GM18502 (cell line): Measurements from ENCODE around the gene OR11A1.

ENCODE experiments used
- ATAC-seq: cut with Tn5 transposase; IDR thresholded peaks from one replicate; pipeline ENCODE4 v1.9.1; 2021; ENCODE audit warnings: mild to moderate bottlenecking; ENCODE audit not compliant: unreplicated experiment, poor library complexity

OR11A1 gene, protein sequence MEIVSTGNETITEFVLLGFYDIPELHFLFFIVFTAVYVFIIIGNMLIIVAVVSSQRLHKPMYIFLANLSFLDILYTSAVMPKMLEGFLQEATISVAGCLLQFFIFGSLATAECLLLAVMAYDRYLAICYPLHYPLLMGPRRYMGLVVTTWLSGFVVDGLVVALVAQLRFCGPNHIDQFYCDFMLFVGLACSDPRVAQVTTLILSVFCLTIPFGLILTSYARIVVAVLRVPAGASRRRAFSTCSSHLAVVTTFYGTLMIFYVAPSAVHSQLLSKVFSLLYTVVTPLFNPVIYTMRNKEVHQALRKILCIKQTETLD

DNA sequence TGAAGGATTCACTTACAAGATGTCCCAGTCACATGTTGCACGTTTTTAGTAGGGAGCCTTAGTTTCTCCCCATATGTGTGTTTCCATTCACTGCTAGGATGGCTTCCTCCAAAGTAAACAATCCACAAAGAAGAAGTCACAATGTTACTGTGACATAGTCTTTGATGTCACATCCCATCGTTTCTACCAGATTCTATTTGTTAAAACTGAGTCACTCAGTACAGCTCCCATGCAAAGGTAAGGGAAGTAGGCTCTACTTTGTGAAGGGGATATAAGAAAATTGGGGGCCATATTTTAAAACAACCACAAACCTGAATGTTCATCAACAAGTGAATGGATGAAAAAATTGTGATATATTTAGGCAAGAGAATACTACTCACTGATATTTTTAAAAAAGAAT lies at the start of gene OR11A1, which contains the start of gene OR2H1:
OR11A1 (minus strand) TSS at position 101 of the 400 bp plus-strand sequence. CDS start 29,430 bp downstream, outside the sequence.
OR2H1 (plus strand) TSS at position 185 of the 400 bp plus-strand sequence. CDS start 4,615 bp downstream, outside the sequence.
- ATAC-seq = no peak

DNA sequence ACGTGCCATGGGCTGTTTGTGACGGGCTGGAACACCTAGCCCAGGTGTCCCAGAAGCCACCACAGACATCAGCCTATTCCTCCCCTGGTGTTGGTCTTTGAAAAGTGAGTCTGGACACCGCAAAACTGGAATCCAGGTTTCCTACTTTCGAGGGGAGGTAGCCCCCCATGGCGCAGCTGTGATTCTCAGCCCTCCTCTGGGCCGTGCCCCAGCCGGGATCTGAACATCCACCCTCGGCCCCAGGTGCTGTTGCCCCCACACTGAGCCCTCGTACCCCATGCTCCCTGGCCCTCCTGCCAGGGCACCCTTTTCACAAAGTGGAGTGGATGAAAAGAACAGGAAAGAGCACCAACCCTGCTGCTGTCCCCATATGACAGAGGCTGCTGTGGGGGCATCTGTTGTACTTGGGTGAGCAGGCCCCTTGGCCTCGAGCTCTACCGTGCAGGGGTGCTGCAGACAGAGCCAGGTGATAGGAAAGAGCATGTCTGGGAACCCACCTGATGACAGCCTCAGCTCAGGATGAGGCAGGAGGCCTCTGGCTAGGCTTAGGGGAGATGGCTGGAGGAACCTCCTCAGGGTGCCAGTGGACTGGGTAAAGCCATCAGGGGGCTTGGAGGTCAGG lies 49.7 kb upstream of the OR11A1 start:
- no peak for ATAC-seq

DNA sequence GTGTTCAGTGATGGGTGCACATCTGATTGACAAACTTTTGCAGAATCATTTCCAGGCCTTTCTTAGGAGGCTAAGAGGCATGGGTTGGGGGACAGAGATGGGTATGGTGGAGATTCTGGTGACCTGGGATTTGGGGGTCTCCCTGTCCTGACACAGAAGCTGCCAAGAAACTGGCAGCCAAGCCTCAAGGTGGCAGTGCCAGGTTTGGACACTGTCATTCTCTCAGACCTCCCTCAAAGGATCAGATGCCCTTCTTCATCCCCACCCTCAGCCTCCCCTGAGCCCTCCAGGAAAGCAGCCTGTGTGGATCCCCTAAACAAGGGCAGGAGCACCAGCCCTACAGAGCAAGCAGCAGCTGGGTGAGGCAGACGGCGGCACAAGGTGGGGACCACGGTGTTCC lies 48.9 kb upstream of the OR11A1 start:
- ATAC-seq = no peak

DNA sequence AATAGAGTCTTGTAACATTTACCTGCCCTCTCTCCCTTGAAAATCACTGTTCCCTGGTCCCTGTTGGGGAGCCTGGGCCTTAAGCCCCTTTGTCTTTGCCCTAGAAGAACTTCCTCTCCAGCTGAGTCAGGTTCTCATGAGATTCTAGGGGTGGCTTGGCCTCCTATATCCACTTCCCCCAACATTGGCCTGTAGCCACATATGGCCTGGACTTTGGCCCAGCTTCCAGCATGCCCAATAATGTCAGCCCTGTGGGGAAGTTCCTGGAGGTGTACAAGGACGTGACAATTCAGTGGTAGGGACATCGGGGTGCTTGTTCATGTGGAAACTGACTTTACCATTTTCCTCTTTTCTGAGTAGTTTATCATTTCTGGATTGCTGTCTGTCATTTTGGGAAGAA lies 48.1 kb upstream of the OR11A1 start:
- no peak for ATAC-seq

DNA sequence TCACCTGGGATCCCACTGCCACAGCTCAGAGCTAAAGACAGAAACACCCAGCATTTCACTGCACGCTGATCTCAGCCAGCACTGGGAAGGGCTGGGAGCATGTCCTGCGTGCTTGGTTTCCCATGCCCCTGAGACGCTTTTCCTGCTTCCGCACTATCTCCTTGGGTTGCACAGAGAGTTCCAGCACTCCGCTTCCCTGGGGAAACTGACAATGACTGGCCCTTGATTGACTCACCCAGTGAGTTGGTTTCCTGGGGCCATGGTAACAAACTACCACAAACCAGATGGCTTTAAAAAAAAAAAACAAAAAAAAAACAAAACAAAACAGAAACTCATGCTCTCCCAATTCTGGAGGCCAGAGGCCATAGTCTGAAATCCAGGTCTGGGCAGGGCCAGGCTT lies 45.7 kb upstream of the OR11A1 start:
- ATAC-seq = no peak

DNA sequence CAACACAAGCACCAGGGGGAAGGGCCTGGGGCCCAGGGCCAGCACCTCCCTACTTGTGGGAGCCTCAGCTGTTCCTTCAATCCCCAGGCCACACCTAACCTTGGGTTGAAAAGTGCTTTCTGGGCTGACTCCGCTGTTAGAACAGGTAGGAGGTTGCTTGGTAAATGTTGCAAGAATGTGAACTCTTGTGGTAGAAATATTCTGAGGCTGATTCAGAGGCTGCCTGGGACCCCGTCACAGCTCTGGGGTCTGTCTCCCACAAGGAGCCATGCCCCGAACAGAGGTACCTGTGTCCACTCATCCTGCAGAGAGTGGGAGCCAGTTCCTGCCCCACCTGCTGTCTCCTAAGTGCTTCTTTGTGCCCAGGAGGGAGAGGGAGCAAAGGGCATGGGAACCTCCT lies 45.3 kb upstream of the OR11A1 start:
- no peak for ATAC-seq

DNA sequence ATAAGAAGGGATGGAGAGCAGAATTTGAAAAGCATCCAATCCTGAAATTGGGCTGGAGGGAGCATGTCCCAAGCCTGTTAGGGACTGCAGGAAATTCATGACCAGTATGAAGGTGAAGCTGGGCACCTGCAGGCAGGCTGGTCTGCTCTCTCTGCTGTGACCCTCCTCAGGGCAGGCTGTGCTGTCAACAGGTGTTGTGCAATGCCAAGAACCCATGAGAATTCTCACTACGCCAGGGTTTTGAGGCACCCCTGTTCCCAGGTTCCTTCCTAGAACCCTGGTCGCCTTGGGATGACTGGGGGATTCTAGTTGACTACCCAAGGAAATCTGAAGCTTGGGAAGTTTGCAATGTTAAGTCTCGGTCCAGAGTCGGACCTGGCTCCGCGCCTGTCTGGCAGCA lies 44.2 kb upstream of the OR11A1 start:
- ATAC-seq = no peak

DNA sequence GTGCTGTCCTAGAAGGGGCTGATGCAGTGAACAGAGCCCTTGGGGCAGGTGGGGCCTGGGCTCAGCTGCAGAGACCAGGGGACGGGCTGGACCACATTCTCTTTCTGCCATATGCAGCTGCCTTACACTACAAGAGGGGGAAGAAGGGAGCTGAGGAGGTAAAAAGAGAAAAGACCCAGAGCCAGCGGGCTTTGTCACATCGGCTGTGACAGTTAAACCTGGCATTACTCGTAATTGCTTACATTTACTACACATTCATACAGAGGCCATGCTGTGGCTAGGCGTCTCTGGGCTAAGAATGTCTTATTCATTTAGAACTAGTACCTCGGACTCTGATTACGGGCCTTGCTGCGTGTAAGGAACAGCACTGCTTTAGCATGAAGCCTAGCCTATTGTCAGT lies 43.7 kb upstream of the OR11A1 start:
- no peak for ATAC-seq

DNA sequence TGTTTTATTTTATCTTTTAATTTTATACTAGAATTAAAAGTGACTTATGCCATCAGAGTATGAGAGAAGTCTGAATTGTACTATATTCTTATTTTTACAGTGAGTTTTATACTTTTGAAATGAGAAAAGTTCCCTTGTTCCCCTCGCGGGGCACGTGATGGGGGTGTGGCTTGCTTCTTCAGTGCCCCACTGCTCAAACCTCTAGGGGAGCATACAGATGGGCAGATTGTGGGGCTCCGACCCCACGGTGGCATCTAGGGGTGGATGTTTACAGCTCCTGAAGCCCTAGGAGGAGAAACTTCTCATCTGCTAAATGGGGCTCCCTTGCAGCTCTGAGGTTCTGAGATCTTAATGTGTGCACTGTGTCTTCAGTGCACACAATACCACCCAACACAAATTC lies 42.8 kb upstream of the OR11A1 start:
- no peak for ATAC-seq

DNA sequence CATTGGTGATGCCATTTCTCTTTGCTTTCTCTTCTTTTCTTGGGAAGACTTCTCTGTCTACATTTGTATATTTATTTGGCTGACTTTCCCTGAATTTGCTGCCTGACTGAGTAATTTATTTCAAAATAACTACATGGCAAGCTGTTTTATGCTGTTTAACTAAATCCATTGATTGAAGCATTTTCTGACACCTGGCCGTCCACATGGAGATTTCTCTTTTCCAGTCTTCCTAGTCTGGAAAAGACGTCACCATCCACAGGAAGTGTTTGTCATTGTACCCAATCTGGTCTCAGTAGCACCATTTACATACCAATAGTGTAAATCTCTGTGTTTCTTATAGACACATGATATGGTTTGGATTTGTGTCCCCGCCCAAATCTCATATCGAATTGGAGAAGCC lies 40.1 kb upstream of the OR11A1 start:
- no peak for ATAC-seq

DNA sequence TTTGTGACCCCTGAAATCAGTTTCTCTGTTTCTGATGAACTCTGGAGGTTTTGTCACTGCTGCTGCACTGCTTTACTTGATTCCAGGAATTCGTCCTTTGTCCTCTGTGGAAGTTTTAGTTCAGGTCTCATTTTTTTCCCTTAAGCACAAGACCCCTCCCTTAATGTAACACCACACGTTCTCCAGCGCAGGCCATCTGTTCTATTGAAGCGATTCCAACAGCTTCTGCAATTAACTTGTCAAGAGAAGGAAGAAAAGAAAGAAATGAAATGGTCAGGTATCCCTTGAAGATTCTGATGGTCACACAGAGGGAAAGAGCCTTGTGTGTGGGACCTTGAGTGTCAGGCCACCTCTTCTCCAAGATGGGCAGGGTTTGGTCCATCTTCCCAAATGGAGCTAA lies 38.7 kb upstream of the OR11A1 start:
- no peak for ATAC-seq

DNA sequence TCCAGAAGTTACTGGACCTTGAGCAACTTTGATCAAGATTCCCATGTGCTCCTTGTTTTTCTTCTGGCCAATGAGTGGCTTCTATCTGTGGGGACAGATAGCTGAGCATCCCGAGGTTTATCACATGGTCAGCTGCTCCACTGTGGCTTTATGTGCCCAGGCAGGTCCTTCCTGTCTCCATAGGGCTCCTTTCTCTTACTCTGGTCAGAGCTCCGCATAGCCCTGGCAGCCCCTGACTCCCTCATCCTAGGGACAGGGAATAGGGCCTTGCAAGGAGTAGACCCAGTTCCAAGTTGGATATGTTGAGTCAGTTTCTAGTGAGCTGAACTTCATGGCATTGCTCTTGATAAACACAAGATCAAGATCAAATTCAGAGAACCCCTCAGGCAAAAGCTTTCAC lies 37.3 kb upstream of the OR11A1 start:
- ATAC-seq = no peak

DNA sequence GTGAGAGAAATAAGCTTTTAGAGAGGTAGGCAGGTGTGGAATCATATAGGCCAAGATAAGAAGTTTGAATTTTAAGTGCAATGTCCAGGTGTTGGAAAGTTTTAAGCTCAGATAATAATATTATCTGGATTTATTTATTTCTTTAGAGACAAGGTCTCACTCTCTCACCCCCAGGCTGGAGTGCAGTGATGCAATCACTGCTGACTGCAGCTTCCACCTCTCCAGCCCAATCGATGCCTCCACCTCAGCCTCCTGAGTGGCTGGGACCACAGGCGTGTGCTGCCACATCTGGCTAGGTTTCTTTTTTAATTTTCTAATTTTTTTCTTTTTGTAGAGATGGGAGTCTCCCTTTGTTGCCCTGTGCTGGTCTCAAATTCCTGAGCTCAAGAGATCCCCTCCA lies 36.4 kb upstream of the OR11A1 start:
- ATAC-seq = no peak

DNA sequence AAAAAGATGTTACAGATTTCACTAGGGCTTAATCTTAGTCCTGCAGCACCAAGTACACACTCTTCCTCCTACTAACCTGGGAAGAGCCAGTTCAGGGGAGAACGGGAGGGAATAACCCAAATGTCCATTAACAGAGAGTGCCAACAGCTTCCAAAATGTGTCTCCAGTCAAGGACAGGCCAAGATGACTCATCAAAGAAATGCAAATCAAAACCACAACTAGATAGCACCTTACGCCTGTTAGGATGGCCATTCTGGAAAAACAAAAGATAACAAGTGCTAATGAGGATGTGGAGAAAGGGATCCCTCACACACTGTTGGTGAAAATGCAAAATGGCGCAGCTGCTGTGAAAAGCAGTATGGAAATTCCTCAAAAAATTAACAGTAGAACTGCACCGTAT lies 34.7 kb upstream of the OR11A1 start:
- no peak for ATAC-seq

DNA sequence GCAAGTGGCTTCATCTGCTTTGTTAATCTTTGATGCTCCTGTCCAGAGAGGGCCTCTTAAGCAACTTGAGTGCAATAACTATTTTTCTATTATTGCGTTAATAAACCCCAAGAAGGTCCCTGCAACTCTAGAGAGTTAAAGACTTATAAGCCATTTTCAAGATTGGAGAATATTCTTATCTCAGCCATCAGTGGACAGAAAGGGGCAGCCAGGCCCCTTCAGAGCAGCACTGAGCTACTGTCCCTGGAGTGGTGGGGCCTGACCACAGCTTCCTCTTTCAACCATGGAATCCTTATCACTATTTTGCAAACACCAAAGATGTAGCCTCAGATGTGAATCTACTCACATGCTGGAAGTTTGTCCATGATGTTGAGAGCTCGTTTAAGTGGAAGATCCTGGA lies 33.7 kb upstream of the OR11A1 start:
- no peak for ATAC-seq

DNA sequence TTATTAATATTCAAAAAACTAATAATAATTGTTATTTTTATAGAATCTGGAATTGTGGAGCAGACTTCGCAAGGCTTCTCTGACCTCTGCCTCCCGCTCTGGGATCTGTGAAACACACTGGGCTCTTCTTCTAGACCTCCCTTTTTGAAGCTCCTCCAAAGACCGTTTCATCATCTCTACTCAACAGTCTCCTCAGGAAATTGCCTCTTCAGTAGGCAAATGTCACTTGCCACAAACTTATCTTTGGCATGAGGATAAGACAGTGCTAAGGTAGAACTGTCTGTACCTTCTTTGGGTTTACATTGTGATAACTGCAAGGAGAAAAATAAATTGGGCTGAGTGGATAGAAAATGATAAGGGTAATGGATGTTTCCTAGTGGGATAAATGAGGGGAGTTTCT lies 33.2 kb upstream of the OR11A1 start:
- ATAC-seq = no peak

DNA sequence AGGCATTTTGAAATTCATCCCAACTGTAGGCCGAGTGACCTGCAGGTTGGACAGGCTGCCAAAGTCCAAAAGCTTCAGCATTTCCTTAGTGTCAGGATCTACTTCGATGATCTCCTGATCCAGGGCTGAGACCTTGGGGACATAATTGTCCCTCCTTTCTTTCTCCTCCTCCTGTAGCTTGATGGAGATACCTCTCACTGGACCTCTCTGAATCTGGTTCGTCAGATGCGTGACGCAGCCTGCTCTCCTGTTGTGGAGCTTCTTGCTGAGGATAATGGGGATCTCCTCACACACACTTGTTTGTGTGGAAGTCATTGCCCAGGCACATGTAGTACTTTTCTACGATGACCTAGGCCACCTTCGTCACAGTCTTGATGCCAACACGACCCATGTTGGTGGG lies 32.4 kb upstream of the OR11A1 start:
- no peak for ATAC-seq

DNA sequence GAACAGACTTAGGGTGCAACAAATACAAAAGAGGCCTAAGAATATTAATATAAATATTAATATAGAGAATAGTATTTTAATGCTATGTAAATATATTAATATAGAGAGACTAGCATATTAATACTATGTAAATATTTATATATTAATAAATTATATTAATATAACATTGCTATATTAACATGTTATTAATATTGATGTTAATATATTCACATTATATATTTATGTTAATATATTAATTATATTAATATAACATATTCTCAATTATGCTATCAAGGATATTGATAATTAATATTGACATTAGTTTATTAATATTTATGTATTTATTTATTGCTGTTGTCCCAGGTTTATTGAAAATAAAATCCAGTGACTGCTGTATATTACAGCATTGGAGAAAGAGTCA lies 32.0 kb upstream of the OR11A1 start:
- ATAC-seq = no peak

DNA sequence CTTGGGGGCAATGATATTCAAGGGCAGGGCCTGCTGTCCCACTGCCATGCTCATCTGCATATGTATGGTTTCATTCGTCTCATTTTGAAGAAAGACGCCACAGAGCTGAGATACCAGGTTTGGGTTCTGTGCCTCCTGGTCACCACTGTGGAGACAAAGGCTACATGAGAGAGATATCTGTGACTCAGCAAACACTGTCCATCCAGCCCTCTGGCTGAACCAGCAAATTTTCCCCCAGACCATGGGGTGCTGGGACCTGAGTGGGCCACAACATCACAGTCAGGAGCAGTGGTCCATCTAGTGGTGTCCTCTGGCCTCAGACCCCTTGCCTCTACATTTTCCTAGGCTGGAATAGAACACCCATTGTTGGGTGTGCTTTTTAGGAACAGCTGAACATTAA lies 30.8 kb upstream of the OR11A1 start, which contains the start of gene MAS1L:
MAS1L (minus strand) TSS at position 297 of the 400 bp plus-strand sequence; CDS start at position 243, 54 bp downstream.
- no peak for ATAC-seq

DNA sequence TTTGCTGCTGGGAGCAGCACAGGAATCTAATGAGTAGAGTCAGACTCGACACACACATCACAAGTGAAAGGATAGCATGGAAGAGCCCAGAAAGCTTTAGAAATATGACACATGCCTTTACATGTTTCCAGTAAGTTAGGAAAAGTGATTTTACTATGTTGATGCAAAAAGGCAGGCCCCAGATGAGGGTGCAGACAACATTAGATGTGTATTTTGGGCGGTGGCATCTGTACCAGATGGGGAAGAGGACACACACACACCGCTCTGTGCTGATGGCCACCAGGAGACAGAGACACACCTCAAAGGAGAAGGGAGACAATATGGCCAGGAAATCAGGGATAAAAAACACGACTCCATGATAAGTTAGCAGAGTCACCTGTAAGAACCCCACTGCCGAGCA lies 30.3 kb upstream of the OR11A1 start:
- no peak for ATAC-seq

DNA sequence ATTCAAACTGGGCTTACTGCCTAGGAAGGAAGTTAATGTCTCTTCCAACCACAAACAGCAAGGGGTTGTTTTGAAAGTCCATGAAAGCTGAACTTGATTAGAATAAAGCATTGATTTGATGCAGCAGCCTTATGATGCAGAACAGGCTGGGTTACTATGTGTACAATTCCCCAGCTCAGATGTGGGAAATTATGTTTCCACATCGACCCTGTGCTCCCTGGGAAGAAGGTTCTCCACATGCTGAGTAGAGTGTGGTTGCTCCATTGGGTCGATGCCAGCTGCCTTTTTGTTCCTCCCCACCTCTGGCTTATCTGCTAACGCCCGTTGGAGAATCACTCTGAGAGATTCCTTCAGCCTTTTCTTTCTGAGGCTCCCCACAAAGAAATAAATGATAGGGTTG lies 29.7 kb upstream of the OR11A1 start:
- ATAC-seq = no peak

DNA sequence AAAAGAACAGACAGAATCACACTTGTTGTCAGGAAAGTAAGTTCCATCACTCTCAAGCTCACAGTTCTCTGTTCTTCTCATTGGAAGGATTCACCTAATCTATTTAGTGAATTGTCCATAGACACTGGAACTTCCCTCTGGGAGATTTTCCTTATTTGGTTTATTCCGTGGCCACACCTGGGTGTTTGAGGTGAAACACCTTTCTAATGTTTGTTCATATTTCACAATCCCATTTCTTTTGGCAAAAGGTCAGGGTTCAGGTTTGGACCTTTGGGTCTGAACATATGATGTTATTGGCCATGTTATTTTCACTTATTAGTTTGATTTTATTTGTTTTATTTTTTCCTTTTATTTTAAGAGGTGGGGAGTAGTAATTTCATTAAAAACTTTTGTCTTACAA lies 26.9 kb upstream of the OR11A1 start:
- ATAC-seq = no peak
